SK-N-MC (cell line): ENCODE results near the gene TBX2.

Experiments
- EZH2 ChIP-seq: fragments of 200-600 bp; sonication (generic); IDR thresholded peaks from one replicate; pipeline ENCODE4 v1.6.1; 2017; ENCODE audit warnings: antibody characterized with exemption
- POLR2AphosphoS5 ChIP-seq: IDR thresholded peaks from 2 replicates; pipeline ENCODE4 v1.6.1; 2012; ENCODE audit warnings: mild to moderate bottlenecking, low read depth, low read length, borderline replicate concordance

- TF ChIP-seq POLR2AphosphoS5 (no peak), EZH2 (no peak)
Observed at GRCh38 chr17:61419496-61420046, 19.9 kb downstream of the TBX2 start.
